Caco-2 (cell line): Measurements from ENCODE around the gene STAM. TPM values are rescaled to one million over a fixed set of nuclear protein-coding genes. Genes with fewer than 3 reads are reported as not detected.
A peak's percentile ranks its signal among the peaks of the same experiment; 100 is the strongest.

Source experiments
- BruUV-seq: library from RNA; stranded (reverse); fragments of 400-500 nt; replicated peaks from 2 replicates; lab custom pipeline; 2021; lab: Mats Ljungman, UMichigan
- CTCF ChIA-PET: fragments of 300-600 bp; sonication (Branson Sonifier 250); formaldehyde crosslinking; loops from one replicate; lab custom pipeline; 2022; ENCODE audit warnings: antibody characterized with exemption; lab: Charles Lee
- POLR2A ChIA-PET: fragments of 300-600 bp; sonication (Branson Sonifier 250); formaldehyde crosslinking; loops from one replicate; lab custom pipeline; 2022; ENCODE audit warnings: antibody characterized with exemption; lab: Charles Lee
- DNase-seq, 2 experiments: peaks; one replicate each; pipeline versions ENCODE4 v3.0.0 to v3.0.0-alpha.2; 2020 to 2022
- H3K27me3 ChIP-seq: replicated peaks from 2 replicates; pipeline ENCODE4 v1.6.0; 2011; ENCODE audit warnings: low read length; ENCODE audit not compliant: control insufficient read depth, insufficient read depth
- H3K36me3 ChIP-seq: 2 replicates; pipeline ENCODE4 v1.5.1; 2011; ENCODE audit warnings: low read length; ENCODE audit not compliant: control insufficient read depth, insufficient read depth
- H3K4me1 ChIP-seq: fragments of 250-450 bp; sonication (Bioruptor Pico); 2 replicates; pipeline ENCODE4 v1.5.1; 2020; ENCODE audit warnings: mild to moderate bottlenecking
- H3K4me3 ChIP-seq: 2 replicates; pipeline ENCODE4 v1.5.1; 2011; ENCODE audit warnings: low read depth, mild to moderate bottlenecking, control low read depth, low read length
- H3K9me3 ChIP-seq: fragments of 250-450 bp; sonication (Bioruptor Pico); 2 replicates; pipeline ENCODE4 v1.5.1; 2020; ENCODE audit warnings: mild to moderate bottlenecking, moderate library complexity
- H3K27ac Mint-ChIP-seq: one replicate; pipeline ENCODE4 v1.8.0; 2022; ENCODE audit warnings: mixed read lengths; ENCODE audit not compliant: unreplicated experiment
- H3K27me3 Mint-ChIP-seq: one replicate; pipeline ENCODE4 v1.8.0; 2022; ENCODE audit warnings: mixed read lengths; ENCODE audit not compliant: insufficient read depth, unreplicated experiment
- H3K36me3 Mint-ChIP-seq: one replicate; pipeline ENCODE4 v1.8.0; 2022; ENCODE audit warnings: mild to moderate bottlenecking, mixed read lengths; ENCODE audit not compliant: insufficient read depth, unreplicated experiment
- H3K4me1 Mint-ChIP-seq: one replicate; pipeline ENCODE4 v1.8.0; 2022; ENCODE audit warnings: low read depth, mixed read lengths; ENCODE audit not compliant: unreplicated experiment
- H3K4me3 Mint-ChIP-seq: one replicate; pipeline ENCODE4 v1.8.0; 2022; ENCODE audit warnings: mild to moderate bottlenecking, moderate library complexity, mixed read lengths; ENCODE audit not compliant: unreplicated experiment
- H3K9me3 Mint-ChIP-seq: one replicate; pipeline ENCODE4 v1.8.0; 2022; ENCODE audit warnings: mixed read lengths; ENCODE audit not compliant: unreplicated experiment
- CTCF ChIP-seq, 2 experiments: fragments of 200-600 bp in 1 of 2; IDR thresholded peaks; 1 replicate in 1 of 2; 2 replicates in 1 of 2; pipeline versions ENCODE4 v1.5.1 to v1.8.0; 2011 to 2022; ENCODE audit warnings: antibody characterized with exemption in 1 of 2, control low read depth in 1 of 2, inconsistent platforms in 1 of 2, low read depth in 1 of 2, low read length in 1 of 2, mild to moderate bottlenecking in 1 of 2, moderate library complexity in 1 of 2; ENCODE audit not compliant: insufficient read depth in 1 of 2, severe bottlenecking in 1 of 2, unreplicated experiment in 1 of 2
- intact Hi-C: fragments of 100-400 bp; cut with micrococcal nuclease; formaldehyde crosslinking; loops from one replicate; pipeline ENCODE4 v1.10.0; 2022; ENCODE audit not compliant: unreplicated experiment
- total RNA-seq: library from RNA; stranded (reverse); gene quantifications from 2 replicates; pipeline ENCODE4 v1.2.3, GENCODE V29; 2022

The STAM gene
- total RNA-seq, 1 experiment from 2014 or later = 51.9 TPM

- ChIA-PET POLR2A (no interaction called here), CTCF (no interaction called here)
- no peak for TF ChIP-seq CTCF (IDR thresholded peaks at IDR 0.05; ENCODE audit: insufficient read depth in 1 of 2, low read depth in 1 of 2, low read length in 1 of 2, severe bottlenecking in 1 of 2, unreplicated experiment in 1 of 2)
- Mint-ChIP-seq H3K4me3 (no peak overlapping the region), H3K27ac (no peak overlapping the region), H3K36me3 (peaks cover 39% of the 10 kb centered on the region), H3K4me1 (peaks cover 31% of the 10 kb centered on the region), H3K27me3 (no peaks in the 10 kb centered on the region), H3K9me3 (no peaks in the 10 kb centered on the region)
- peaks cover 34% of the 10 kb centered on the region for H3K4me1 ChIP-seq
- no peak for DNase-seq
- intact Hi-C loops = no loop called here
- H3K9me3 ChIP-seq = no peaks in the 10 kb centered on the region
- H3K27me3 ChIP-seq = no peaks in the 10 kb centered on the region
- 0 out of 2 replicates have a peak, but pooled peaks cover 3% of the 10 kb centered on the region for H3K36me3 ChIP-seq
- H3K4me3 ChIP-seq = no peak overlapping the region
- no TSS peak for BruUV-seq
Observed at GRCh38 chr10:17648243-17649035, 4.5 kb downstream of the STAM start.

GRCh38 chr10:17649052-17649451 lies 5.1 kb downstream of the STAM start:
- ChIA-PET POLR2A (interaction anchor here (2.8 kb wide), 1 partner anchor 32 kb away, joined by 39 read pairs; the partner anchor contains the start of gene HACD1), CTCF (no interaction called here)
- H3K4me1 ChIP-seq = peaks cover 37% of the 10 kb centered on the region
- no peak for TF ChIP-seq CTCF (IDR thresholded peaks at IDR 0.05; ENCODE audit: insufficient read depth in 1 of 2, low read depth in 1 of 2, low read length in 1 of 2, severe bottlenecking in 1 of 2, unreplicated experiment in 1 of 2)
- H3K27me3 ChIP-seq = no peaks in the 10 kb centered on the region
- 0 out of 2 replicates have a peak, but pooled peaks cover 3% of the 10 kb centered on the region for H3K36me3 ChIP-seq
- H3K9me3 ChIP-seq = peaks cover 4% of the 10 kb centered on the region; the same call in 1 of the 2 replicates
- intact Hi-C loops = no loop called here
- no peak overlapping the region for H3K4me3 Mint-ChIP-seq
- H3K9me3 Mint-ChIP-seq = no peaks in the 10 kb centered on the region
- H3K4me3 ChIP-seq = no peak overlapping the region
- DNase-seq = no peak
- H3K27ac Mint-ChIP-seq = peak overlapping the region; percentile 41
- H3K36me3 Mint-ChIP-seq = peaks cover 42% of the 10 kb centered on the region
- no peaks in the 10 kb centered on the region for H3K27me3 Mint-ChIP-seq
- peaks cover 31% of the 10 kb centered on the region for H3K4me1 Mint-ChIP-seq
- no TSS peak for BruUV-seq

- intact Hi-C loops = loop anchor here (2.0 to 5.0 kb wide), 2 partner anchors 33 to 57 kb away; no protein-coding TSS in a partner anchor
- no peak overlapping the region for H3K4me3 Mint-ChIP-seq
- POLR2A ChIA-PET = interaction anchor here (0.5 to 2.8 kb wide), 2 partner anchors 33 to 58 kb away, joined by 4 to 39 read pairs; partner anchors contain the start of gene HACD1
Observed at GRCh38 chr10:17649836-17650235, 5.9 kb downstream of the STAM start.

More at GRCh38 chr10:17649836-17650235, 5.9 kb downstream of the STAM start:
- DNase-seq = no peak
- Histone ChIP-seq H3K27me3 (no peaks in the 10 kb centered on the region), H3K36me3 (0 out of 2 replicates have a peak, but pooled peaks cover 3% of the 10 kb centered on the region), H3K9me3 (peaks cover 4% of the 10 kb centered on the region; the same call in 1 of the 2 replicates), H3K4me1 (peaks cover 37% of the 10 kb centered on the region), H3K4me3 (no peak overlapping the region)
- H3K4me1 Mint-ChIP-seq = peaks cover 29% of the 10 kb centered on the region
- H3K27ac Mint-ChIP-seq = peak overlapping the region; percentile 83
- H3K27me3 Mint-ChIP-seq = no peaks in the 10 kb centered on the region
- BruUV-seq = no TSS peak
- no peak for TF ChIP-seq CTCF (IDR thresholded peaks at IDR 0.05; ENCODE audit: insufficient read depth in 1 of 2, low read depth in 1 of 2, low read length in 1 of 2, severe bottlenecking in 1 of 2, unreplicated experiment in 1 of 2)
- no peaks in the 10 kb centered on the region for H3K9me3 Mint-ChIP-seq
- H3K36me3 Mint-ChIP-seq = peaks cover 39% of the 10 kb centered on the region
- CTCF ChIA-PET = interaction anchor here (1.3 kb wide), 1 partner anchor 33 kb away, joined by 7 read pairs; the partner anchor contains the start of gene HACD1
